Glutamatergic neuron (in vitro differentiated cells): ENCODE data around the gene SHB. TPM values are rescaled to one million over a fixed set of nuclear protein-coding genes. Genes with fewer than 3 reads are reported as not detected.

Experiments
- DNase-seq: peaks from one replicate; pipeline ENCODE4 v3.0.0; 2022
- H3K27ac Mint-ChIP-seq: one replicate; pipeline ENCODE4 v1.8.0; 2020; ENCODE audit warnings: mild to moderate bottlenecking, mixed read lengths, inconsistent platforms; ENCODE audit not compliant: unreplicated experiment
- H3K27me3 Mint-ChIP-seq: one replicate; pipeline ENCODE4 v1.8.0; 2020; ENCODE audit warnings: mild to moderate bottlenecking, moderate library complexity, mixed read lengths, inconsistent platforms; ENCODE audit not compliant: unreplicated experiment
- H3K36me3 Mint-ChIP-seq: one replicate; pipeline ENCODE4 v1.8.0; 2020; ENCODE audit warnings: mild to moderate bottlenecking, mixed read lengths, inconsistent platforms; ENCODE audit not compliant: unreplicated experiment
- H3K4me1 Mint-ChIP-seq: one replicate; pipeline ENCODE4 v1.8.0; 2020; ENCODE audit warnings: mild to moderate bottlenecking, low read depth, mixed read lengths, inconsistent platforms; ENCODE audit not compliant: unreplicated experiment
- H3K4me3 Mint-ChIP-seq: one replicate; pipeline ENCODE4 v1.8.0; 2020; ENCODE audit warnings: mild to moderate bottlenecking, mixed read lengths, inconsistent platforms; ENCODE audit not compliant: unreplicated experiment
- H3K9me3 Mint-ChIP-seq: one replicate; pipeline ENCODE4 v1.8.0; 2020; ENCODE audit warnings: mild to moderate bottlenecking, moderate library complexity, mixed read lengths, inconsistent platforms; ENCODE audit not compliant: unreplicated experiment
- CTCF ChIP-seq: fragments of 200-600 bp; sonication (generic); IDR thresholded peaks from one replicate; pipeline ENCODE4 v1.5.0; 2021; ENCODE audit not compliant: partially characterized antibody, unreplicated experiment
- total RNA-seq: library from RNA; stranded (reverse); fragmentation: NEBNext Ultra II Directional; extraction: Animal tissue kit (Norgen Biotek cat#: 25700); gene quantifications from one replicate; pipeline ENCODE4 v1.2.1, GENCODE V29; 2021; ENCODE audit not compliant: unreplicated experiment

The SHB gene
- total RNA-seq, 1 donor from 2014 or later, result 31.7 TPM

GRCh38 chr9:38084556-38084880, 15.5 kb upstream of the SHB start:
- H3K27me3 Mint-ChIP-seq, result peaks cover 3% of the 10 kb centered on the region
- no peak for TF ChIP-seq CTCF
- H3K4me3 Mint-ChIP-seq, result no peak overlapping the region
- DNase-seq, result no peak
- no peak overlapping the region for H3K27ac Mint-ChIP-seq
- no peaks in the 10 kb centered on the region for H3K36me3 Mint-ChIP-seq
- peaks cover 4% of the 10 kb centered on the region for H3K9me3 Mint-ChIP-seq
- peaks cover 11% of the 10 kb centered on the region for H3K4me1 Mint-ChIP-seq

GRCh38 chr9:38083858-38084555, 15.0 kb upstream of the SHB start:
- Mint-ChIP-seq H3K4me3 (no peak overlapping the region), H3K27me3 (peaks cover 3% of the 10 kb centered on the region), H3K36me3 (no peaks in the 10 kb centered on the region), H3K9me3 (peaks cover 4% of the 10 kb centered on the region), H3K4me1 (peaks cover 11% of the 10 kb centered on the region), H3K27ac (no peak overlapping the region)
- DNase-seq, result no peak
- no peak for TF ChIP-seq CTCF

GRCh38 chr9:38082446-38083287, 13.6 kb upstream of the SHB start:
- no peak for TF ChIP-seq CTCF
- Mint-ChIP-seq H3K27ac (peak overlapping the region; percentile 62), H3K4me1 (peaks cover 8% of the 10 kb centered on the region), H3K9me3 (peaks cover 4% of the 10 kb centered on the region), H3K36me3 (no peaks in the 10 kb centered on the region), H3K4me3 (peak overlapping the region; percentile 2), H3K27me3 (peaks cover 3% of the 10 kb centered on the region)
- DNase-seq, result no peak

GRCh38 chr9:38081356-38082108, 12.5 kb upstream of the SHB start:
- no peak overlapping the region for H3K4me3 Mint-ChIP-seq
- peak overlapping the region; percentile 55 for H3K27ac Mint-ChIP-seq
- peaks cover 4% of the 10 kb centered on the region for H3K9me3 Mint-ChIP-seq
- no peak for TF ChIP-seq CTCF
- H3K27me3 Mint-ChIP-seq, result peaks cover 3% of the 10 kb centered on the region
- H3K4me1 Mint-ChIP-seq, result peaks cover 8% of the 10 kb centered on the region
- DNase-seq, result no peak
- H3K36me3 Mint-ChIP-seq, result no peaks in the 10 kb centered on the region
